Activated CD4-positive, alpha-beta T cell treated with anti-CD3 and anti-CD28 coated beads for 48 hours (primary cell): ENCODE measurements around the gene SP6.

Experiments
- DNase-seq: peaks from one replicate; pipeline ENCODE4 v3.0.0-alpha.2; 2020

Gene SP6

DNA sequence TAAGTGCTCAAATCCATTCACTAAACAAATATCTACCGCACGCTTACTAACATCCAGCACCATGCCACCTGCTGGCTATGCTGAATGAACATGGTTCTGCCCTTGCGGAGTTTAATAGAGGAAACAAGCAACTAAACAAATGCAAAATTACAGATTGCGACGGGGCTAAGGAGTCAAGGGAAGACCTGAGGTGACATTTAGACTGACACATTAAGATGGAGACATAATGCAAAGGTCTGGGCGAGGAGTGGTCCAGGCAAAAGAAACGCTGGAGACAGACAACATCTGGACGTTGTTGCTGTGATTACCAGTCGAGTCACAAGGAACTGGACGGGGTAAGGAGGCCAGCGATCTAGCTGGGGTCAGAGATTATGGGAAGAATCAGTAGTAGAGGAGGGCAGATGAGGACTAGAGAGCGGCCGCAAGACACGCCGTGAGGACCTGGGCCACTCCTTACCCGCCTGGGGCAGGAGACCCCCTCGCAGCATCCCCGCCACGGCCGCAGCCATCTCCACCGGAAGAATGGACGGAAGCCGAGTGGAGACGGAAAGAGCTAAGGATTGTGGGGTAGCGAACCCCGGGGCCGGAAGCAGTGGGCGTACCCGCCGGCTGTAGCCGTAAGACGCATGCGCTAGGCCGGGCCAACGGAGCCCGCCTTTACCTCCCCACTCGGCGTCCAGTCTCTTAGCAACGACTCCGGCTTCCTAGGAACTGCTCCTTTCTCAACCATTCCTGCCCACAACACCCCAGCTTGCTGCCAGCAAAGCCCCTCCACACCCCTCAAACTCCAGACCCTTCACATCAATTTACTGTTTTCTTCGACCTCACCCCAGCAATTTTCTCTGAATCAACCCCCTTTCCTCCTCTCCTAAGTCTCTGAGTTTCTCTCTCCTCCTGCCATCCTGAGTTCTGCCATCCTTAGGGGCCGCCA, 19.7 kb downstream of the SP6 start, which contains the start of the genes LRRC46 and MRPL10:
LRRC46 (plus strand) TSS at position 668 of the 931 bp plus-strand sequence. CDS start 320 bp downstream, outside the sequence.
MRPL10 (minus strand) TSS at position 539 of the 931 bp plus-strand sequence; CDS start at position 509, 30 bp downstream.
- DNase-seq, result peak; percentile 95

DNA sequence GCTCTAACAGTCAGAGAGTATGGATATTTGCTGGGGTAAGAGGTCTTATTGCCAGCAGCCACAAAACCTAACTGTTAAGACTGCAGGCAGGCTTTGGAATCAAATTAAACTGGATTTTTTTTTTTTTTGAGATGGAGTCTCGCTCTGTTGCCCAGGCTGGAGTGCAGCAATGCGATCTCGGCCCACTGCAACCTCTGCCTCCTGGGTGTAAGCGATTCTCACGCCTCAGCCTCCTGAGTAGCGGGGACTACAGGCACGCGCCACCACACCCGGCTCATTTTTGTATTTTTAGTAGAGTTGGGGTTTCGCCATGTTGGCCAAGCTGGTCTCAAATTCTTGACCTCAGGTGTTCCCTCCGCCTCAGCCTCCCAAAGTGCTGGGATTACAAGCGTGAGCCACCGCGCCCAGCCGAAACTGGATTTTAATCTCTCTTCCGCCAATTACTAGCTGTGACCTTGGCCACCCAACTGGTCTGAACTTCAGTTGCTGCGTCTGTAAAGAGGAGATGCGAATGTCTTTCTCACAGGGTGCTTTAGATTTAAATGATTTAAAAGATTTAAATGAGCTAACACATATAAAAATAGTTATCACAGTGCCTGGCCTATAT, 20.5 kb downstream of the SP6 start:
- DNase-seq, result no peak

DNA sequence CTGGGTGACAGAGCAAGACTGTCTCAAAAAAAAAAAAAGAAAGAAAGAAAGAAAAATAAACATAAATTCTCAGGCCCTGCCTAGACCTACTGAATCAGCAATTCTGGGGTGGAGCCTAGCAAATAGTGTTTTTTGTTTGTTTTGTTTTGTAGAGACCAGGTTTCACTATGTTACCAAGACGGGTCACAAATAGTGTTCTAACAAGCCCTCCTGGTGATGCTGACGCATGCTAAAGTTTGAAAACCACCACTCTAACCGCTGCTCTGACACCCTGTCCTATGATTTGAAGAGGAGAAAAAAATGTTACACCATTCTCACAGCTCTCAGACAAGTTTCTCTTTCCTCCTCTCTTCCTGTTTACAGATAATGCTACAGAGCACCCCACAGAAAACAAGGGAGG, 21.1 kb downstream of the SP6 start:
- no peak for DNase-seq

DNA sequence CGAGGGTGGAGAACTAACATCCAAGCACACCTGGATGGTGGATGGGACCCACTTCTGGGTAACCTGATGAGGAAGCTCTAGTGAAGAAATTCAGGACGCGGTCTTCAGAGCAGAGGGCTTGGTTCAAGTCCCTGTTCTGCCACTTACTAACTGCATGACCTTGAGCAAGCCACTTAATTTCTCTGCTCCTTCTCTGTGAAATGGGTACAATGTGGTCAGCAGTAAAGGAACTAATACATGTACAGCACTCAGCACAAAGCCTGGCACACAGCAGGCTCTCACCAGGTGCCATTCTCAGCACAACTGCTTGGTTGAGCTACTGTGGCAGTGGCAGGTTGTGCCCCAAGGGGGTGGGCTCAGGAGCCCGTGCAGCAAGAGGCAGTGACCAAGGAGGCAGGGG, 27.4 kb downstream of the SP6 start:
- DNase-seq, result no peak

DNA sequence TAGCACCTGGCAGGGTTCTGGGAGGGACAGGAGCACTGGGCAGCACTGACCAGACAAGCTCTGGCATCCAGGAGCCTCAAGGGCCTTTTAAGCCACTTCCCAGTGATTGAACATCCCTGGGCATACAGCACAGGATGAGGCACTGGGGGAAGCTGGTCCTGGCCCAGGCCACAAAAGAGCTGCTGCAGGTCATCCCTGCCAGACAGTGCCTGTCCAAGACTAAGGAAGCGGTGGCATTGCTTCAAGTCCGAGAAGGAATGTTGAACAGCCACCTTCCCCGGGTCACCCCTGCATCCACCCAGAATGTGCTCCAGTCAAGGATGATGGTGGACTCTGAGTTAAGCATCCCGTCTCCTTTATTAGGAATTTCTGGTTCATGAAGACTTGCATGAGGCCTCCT, 28.2 kb downstream of the SP6 start:
- DNase-seq, result no peak

DNA sequence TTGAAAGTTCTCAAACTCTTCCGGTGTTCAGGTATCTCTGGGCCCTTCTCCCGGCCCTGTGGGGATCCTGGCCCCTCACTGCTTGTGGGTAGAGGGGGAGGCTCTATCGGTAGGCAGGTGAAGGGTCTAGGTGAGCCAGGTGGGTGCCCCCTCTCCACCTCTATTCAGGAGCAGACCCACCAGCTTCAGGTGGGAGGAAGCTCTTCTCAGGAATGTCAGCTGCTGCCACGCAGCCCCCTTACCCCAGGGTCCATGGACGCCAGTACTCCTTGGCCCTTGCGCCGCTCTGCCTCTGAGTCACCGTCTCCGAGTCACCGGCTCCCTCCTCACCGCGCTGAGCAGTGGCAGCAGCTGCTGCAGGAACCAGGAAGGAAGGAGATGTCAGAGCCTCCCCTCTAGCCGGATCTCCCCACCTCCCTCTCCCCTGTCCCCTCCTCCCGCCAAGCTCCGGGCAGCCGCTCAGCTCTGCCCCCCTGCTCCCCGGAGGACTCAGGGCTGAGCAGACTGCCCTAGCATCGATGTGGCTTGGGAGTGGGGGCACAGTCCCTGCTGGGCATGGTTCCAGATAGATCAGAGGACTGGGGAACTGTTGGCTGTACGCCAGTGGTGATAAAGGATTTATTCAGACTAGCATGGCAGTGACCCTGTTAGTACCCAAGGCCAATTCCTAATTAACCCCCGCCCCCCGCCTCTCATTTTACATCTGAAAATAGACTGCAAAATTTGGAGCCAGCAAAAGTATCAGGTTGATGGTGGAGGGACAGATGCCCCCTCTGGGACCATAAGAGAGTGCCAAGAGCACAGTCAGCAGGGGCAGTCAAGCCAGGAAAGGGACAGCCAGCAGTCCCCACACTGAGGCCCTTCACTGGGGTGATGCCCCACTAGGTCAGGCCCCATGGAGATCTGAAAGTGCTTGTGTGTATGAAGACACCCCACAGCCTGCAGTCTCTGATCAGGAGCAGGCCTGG, 29.3 kb downstream of the SP6 start, which contains the start of gene OSBPL7:
OSBPL7 (minus strand) TSS at position 371 of the 968 bp plus-strand sequence. CDS start 1,516 bp downstream, outside the sequence.
- DNase-seq, result peak; percentile 81

DNA sequence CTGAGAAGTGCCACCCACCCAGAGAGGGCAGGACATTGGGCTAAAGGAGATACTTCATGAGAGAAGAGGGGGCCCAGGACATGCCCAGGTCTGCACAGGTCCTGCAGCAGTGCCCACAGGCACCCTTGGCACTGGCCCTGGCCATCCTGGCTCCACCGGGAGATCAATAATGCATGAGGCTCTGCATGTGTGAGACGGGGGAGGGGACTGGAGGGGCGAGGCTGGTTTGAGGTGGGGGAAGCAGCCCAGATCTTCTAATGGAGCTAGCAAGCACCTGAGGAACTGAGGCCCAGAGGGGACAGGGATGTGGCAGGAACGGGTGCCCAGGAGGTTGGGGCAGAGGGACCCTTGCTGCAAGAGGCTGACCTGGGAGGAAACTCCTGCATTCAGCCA, 29.9 kb downstream of the SP6 start:
- DNase-seq, result no peak

DNA sequence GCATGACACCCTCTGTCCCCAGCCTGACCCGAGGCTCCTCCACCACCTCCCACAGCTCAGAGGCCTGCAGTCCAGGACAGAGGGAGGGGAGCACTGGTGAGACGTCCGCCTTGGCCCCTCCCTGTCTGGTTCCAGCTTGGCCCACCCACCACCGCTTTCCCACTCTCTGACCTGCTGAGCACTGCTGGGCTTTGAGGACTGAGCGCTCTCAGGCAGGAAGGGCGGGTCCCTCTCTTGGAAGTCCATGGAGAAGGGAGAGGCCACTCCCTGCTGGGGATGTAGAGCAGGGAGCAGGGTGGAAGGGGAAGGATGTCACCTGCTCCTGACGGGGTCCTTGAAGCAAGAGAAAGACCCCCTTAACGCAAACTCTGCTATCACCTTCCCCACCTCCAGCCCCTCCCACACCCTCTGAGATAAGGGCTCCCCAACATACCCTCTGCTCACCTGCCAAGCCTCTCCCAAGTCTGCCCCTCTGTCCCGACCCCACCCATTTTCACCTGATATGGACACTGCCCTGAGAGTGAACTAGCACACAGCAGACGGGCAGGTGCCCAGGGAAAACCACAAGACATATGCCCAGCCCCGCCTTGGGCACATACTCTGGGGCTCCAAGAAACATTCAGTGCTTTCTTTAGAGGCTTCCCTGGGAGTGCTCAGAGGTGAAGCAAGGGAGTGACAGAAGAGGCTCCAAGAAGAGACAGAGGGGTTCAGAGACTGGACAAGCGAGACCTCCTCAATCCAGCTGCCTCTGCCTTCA, 30.8 kb downstream of the SP6 start:
- no peak for DNase-seq

DNA sequence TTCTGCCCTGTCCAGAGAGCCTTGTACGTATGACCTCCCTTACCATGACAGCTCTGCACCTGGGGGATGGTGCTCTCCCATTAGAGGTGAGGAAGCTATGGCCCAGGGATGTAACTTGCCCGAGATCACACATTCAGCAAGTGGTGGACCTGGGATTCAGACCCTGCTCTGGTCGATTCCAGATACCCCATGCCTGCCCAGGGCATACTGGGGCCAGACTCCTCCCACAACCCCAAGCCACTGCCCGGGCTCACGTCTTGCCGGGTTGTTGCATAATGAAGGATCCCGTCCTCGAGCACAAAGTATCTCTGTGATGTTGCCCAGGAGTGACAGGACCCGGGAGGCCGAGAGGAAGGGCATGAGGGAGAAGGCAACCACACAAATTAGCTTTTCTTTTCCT, 31.5 kb downstream of the SP6 start:
- DNase-seq, result no peak

DNA sequence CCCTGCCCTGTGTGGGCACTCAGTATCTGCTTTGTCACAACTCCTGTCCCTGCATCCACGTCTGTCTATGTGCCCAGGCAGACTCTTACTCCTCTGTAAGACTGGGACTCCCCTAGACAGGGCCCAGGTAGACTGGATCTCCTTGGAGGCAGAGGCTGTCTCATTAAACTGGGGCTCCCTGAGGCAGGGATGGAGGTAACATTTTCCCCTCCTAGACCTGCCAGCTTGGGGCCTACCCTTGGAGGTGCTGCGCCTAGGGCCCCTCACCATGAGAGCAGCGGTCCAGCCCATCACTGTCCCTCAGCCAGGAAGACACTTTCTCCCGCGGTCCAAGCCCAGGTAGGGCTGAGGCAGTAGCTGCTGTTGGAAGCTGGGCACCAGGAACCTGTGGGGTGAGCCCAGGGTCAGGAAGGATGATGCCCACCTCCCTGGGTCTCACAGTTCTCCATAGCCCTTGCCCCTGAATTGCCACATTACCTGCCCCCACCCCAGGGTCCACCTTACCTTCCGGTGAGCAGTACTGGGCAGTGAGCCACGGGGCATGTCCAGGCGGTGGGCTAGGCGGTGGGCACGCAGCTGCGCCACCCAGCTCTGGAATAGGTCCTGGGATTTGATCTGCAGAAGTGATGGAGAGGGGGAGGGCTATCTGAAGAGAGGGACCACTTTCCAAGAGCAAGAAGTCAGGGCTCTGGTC, 32.8 kb downstream of the SP6 start:
- DNase-seq, result no peak

DNA sequence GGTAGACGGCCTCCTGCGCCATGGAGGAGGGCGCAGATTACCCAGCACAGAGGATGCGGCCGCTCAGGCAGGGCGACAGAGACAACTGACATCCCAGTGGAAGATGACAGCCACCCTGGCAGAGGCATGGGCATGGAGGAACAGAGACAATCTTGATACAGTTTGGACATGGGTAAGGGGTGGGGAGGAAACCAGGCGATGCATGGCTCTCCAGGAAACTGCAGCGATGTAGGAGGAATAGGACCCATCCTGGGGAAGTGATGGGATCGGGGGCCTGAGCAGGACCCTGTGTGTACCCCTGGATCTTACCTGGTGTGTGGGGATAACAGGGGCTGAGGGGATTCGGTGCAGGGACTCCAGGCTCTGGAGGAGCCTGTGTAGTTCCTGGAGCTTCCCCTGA, 34.0 kb downstream of the SP6 start:
- no peak for DNase-seq

DNA sequence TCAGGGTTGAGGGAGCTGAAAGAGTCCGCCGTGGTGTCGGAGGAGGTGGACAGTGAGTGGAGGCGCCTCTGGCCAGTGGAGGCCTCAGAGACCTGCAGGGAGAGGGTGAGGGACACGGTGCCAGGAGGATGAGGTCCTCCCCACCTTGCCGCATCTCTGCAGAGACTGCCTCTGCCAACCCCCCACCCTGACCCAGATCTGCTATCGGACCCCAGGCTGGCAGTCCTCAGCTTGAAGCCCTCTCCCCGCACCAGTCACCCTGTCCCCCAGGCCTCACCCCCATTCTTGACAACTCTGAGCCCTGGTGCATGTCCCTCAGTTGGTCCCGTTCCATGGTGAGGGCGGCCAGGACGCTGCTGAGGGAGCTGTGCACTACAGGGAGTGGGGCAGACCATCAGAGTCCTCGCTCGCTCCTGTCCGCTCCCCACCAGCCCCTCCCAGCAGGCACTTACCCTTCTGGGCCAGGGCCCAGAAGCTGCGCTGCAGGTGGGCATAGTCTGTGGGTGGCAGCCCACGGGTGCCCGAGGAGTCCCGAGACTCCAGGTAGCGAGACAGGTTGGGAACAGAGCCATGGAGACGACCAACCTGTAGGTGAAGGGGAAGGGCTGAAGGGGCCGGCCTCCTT, 34.7 kb downstream of the SP6 start:
- no peak for DNase-seq

DNA sequence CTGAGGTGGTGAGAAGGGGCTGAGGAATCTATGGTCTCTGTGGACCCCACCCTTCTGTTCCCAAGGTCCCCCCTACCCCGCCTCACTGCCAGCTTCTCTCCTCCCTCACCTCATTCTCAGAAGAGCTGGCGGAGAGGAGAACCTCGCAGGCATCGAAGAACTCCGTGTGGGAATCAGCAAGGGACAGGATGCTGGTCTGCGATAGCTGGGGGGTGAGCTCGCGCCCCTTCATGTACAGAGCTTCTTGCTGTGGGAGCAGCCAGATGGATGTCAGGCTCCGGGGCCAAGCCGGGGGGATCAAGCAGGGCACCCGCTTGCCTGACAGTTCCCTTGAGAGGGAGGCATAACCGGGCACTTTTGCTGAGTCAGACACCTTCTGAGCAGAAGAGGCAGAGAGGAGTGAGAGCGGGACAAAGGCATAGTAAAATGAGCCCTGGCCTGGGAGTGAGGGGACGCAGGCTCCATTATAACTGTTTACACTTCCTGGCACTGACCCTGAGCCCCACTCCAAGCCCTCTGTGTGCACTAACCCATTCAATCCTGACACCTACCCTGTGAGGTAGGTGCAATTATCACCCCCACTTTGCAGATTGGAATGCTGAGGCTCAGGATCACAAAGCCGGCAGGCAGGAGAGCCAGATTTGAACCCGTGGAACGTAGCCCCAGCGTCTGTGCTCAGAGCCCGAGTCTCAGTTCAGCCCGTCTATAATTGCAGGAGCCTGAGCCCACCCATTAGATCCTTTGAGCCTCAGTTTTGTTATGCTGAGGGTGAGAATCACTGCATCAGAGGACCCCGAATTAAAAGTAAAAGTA, 35.7 kb downstream of the SP6 start:
- DNase-seq, result no peak

DNA sequence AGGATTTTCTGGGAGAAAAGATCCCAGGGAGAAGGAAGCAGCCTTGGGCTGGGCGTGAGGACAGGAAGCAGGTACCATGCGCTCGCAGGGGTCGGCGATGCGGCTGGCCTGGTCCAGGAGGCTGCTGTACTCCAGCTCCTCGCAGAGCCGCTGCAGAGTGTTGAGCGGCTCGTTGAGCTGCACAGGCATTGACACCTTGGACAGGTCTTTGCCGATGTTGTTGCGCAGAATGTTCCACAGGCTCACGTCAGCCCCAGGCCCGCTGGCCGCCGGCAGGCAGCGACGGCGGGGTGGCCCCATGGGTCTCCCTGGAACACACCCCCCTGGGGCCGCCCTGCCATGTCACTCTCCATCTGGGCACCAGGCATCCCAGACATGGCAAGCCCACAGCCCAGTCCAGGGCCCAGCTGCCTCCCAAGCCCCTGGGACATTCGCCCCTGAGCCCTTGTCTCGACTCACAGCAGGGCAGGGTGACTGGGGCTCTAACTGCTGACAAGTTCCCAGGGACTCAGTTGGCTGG, 37.4 kb downstream of the SP6 start:
- DNase-seq, result no peak

DNA sequence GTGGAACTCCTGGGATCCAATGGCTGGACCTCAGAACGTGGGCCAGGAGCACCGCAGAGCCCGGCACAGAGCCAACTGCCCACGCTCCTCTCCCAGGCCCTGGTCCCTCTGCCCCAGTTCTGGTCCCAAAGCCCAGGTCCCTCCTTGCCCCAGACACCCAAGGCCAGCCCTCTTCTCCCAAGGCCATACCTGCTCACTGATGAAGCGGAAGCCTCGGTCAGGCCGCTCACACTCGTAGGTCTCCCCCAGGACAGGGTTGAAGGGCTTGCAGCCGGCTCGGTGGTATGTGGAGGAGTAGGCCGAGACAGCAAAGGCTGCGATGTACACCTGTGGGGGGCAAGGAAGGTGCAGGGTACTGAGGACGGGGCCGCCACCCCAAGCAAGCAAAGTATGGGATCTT, 37.9 kb downstream of the SP6 start:
- no peak for DNase-seq

DNA sequence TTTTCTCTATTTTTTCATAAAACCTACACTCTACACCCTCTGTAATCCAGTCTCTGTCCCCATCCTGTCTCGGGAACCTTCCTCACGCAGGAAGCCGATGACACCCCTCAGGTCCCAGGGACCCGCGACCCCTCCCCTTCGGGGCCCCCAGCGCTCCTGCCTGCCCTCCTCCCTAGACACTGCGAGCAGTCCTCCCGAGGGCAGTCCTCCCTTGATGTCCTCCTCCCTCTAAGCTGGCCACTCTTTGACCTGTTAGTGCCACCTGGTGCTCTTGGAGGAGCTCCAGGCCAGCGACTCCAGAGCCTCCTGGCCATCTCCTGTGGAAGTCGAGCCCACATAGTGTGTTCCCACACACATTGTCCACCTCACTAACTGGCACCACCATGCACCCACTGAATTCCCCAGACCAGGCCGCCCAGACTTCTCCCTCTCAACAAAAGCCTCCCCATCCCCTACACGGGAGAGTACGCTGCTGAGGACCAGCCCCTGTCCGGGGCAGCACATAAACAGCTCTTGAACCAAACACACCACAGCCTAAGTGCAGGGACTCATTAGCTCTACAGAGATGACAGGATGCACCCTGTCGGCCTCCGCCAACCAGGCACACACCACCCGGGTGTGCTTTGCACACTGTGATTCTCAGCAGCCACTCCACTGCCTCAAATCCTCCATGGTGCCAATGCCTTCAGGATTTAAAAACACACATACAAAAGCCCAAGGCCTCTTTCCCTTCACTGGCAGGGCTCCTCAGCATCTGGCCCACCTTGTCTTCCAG, 38.6 kb downstream of the SP6 start:
- DNase-seq, result no peak

DNA sequence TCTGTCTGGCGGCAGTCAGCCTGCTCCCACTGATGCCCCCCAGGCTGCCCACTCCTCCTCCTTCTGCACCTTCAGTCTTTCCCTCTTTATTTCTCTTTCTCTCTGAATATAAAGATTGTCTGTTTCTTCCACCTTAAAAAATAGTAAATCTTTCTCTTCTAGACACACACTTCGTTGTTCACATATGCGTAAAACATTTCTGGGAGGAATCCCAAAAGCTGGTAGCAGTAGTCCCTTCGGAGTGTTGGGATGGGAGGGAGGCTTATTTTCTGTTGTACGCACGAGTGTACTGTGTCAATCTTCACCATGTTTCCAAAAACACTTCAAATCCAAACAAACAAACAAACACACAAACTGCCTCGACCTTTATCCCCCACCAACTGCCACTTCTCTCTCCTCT, 39.3 kb downstream of the SP6 start:
- DNase-seq, result no peak

DNA sequence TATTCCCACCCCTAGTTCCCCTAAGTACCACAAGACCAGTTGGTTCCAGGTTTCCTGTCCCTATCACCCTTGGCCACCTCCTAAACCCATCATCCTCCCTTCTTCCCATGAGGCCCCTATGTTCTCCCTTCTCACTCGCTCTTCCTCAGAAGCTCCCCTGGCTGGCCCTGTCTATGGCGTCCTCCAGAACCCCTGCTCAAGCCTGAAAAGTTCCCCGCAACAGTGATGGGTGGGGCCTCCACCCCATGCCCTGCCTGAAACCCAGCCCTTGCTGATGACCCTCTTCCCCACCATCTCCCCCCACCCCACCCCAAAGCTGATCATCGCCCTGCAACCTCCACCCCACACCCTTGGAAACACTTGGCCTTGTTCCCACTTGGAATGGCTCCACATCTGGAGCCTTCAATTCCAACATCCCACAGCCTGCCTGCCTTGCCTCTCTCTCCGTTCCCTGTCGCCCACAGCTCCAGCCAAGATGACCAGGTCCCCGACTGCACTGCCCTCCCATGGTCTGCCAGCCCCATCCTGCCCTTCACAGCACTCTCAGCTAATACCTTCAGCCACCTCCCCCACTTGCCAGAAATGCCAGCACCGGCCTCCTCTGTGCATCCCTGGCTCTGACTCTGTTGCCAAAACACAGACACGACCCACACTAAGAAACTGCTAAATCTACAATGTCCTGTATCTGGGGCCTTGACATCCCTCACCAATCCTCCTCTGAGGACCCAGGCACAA, 39.9 kb downstream of the SP6 start:
- no peak for DNase-seq
